SK-N-SH (cell line): ENCODE measurements around the gene CABP4.

Experiments
- YY1 ChIP-seq: IDR thresholded peaks from 2 replicates; pipeline ENCODE4 v1.4.0; 2012; ENCODE audit warnings: low read depth, mild to moderate bottlenecking
- TF ChIP-seq, protein P1 (sequence below): fragments of 150-350 bp; IDR thresholded peaks from 2 replicates; pipeline ENCODE4 v1.6.1; 2017; ENCODE audit warnings: antibody characterized with exemption, low read length, low read depth, borderline replicate concordance
- TF ChIP-seq, protein P2 (sequence below): IDR thresholded peaks from 2 replicates; pipeline ENCODE4 v1.4.0; 2012; ENCODE audit warnings: low read depth
- TF ChIP-seq, protein P3 (sequence below): fragments of 200-600 bp; sonication (generic); IDR thresholded peaks from 2 replicates; pipeline ENCODE4 v1.6.1; 2017; ENCODE audit warnings: antibody characterized with exemption, mild to moderate bottlenecking, moderate library complexity

DNA sequence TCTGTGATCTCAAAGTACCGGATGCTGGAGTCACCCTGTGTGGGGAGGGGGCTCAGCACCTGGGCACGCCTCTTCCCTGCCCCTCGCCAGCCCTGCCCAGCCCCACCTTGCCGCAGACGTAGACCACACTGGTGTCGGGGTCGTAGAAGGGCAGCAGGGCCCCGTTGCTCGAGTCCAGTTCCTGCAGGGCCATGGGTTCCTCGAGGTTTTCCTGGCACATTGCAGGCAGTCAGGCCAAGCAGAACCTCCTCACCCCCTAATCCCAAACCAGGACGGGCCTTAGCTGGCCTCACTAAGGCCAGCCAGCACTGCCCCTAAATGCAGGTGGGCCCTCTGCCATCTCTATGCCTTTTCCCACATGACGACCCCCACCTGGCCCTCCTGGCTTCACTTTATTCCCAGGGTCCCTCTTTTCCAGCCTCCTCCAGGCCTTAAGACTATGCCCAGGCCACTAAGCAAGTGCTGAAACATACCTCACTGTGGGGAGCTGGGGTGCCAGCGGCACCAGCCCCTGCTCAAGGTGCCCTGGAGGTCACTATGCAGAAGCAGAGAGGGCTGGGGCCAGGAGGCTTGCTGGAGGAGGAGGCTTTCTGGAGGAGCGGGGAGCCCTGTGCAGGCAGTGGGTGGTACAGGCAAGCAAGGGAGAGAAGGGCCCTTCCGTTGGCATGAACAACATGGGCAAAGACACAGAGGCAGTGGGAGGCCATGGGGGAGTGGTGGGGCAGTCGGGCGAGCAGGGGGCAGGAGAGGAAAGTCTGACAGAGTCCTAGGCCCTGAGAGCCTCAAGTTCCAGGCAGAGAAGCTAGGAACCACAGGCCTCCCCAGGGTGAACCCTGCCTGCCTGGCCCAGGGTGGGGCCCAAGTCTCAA, 14.7 kb upstream of the CABP4 start:
- no peak for TF ChIP-seq YY1
- TF ChIP-seq, protein P1, sequence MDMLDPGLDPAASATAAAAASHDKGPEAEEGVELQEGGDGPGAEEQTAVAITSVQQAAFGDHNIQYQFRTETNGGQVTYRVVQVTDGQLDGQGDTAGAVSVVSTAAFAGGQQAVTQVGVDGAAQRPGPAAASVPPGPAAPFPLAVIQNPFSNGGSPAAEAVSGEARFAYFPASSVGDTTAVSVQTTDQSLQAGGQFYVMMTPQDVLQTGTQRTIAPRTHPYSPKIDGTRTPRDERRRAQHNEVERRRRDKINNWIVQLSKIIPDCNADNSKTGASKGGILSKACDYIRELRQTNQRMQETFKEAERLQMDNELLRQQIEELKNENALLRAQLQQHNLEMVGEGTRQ: no peak
- TF ChIP-seq, protein P2, sequence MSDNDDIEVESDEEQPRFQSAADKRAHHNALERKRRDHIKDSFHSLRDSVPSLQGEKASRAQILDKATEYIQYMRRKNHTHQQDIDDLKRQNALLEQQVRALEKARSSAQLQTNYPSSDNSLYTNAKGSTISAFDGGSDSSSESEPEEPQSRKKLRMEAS: no peak
- TF ChIP-seq, protein P3, sequence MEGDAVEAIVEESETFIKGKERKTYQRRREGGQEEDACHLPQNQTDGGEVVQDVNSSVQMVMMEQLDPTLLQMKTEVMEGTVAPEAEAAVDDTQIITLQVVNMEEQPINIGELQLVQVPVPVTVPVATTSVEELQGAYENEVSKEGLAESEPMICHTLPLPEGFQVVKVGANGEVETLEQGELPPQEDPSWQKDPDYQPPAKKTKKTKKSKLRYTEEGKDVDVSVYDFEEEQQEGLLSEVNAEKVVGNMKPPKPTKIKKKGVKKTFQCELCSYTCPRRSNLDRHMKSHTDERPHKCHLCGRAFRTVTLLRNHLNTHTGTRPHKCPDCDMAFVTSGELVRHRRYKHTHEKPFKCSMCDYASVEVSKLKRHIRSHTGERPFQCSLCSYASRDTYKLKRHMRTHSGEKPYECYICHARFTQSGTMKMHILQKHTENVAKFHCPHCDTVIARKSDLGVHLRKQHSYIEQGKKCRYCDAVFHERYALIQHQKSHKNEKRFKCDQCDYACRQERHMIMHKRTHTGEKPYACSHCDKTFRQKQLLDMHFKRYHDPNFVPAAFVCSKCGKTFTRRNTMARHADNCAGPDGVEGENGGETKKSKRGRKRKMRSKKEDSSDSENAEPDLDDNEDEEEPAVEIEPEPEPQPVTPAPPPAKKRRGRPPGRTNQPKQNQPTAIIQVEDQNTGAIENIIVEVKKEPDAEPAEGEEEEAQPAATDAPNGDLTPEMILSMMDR: no peak
